H1 (cell line): Measurements from ENCODE around the gene BBC3. TPM values are rescaled to one million over a fixed set of nuclear protein-coding genes. Genes with fewer than 3 reads are reported as not detected.

Experiments used
- ATF2 ChIP-seq: IDR thresholded peaks from 2 replicates; pipeline ENCODE4 v1.6.1; 2012; ENCODE audit warnings: low read length, inconsistent platforms
- BACH1 ChIP-seq: IDR thresholded peaks from 2 replicates; pipeline ENCODE4 v1.6.1; 2012; ENCODE audit warnings: low read length, improper control_type of control experiment
- BCL11A ChIP-seq, 2 experiments: IDR thresholded peaks; one replicate each; pipeline ENCODE4 v1.6.1; 2011; ENCODE audit warnings: low read depth in 2 of 2, low read length in 2 of 2, mild to moderate bottlenecking in 2 of 2
- CBX8 ChIP-seq: fragments of 300-800, 300-1000 bp; sonication (generic); IDR thresholded peaks from 2 replicates; pipeline ENCODE4 v1.7.1; 2016; ENCODE audit warnings: low read depth, low read length, borderline replicate concordance
- CTCF ChIP-seq, 3 experiments: IDR thresholded peaks; 1 replicate in 2 of 3; 2 replicates in 1 of 3; pipeline versions ENCODE4 v1.5.1 to v1.6.1; 2011; ENCODE audit warnings: low read length in 3 of 3, mild to moderate bottlenecking in 3 of 3, inconsistent platforms in 2 of 3, low read depth in 1 of 3, moderate library complexity in 1 of 3; ENCODE audit not compliant: insufficient read depth in 1 of 3; ENCODE audit errors: control extremely low read depth in 1 of 3
- GABPA ChIP-seq: IDR thresholded peaks from 2 replicates; pipeline ENCODE4 v1.6.1; 2011; ENCODE audit warnings: mild to moderate bottlenecking, low read length, moderate library complexity, borderline replicate concordance; ENCODE audit not compliant: insufficient read depth
- GTF2F1 ChIP-seq: IDR thresholded peaks from 2 replicates; pipeline ENCODE4 v1.6.1; 2012; ENCODE audit warnings: low read depth, low read length, improper control_type of control experiment, borderline replicate concordance
- KDM1A ChIP-seq: fragments of 200-600, 300-600 bp; sonication (generic); IDR thresholded peaks from 2 replicates; pipeline ENCODE4 v1.7.1; 2016; ENCODE audit warnings: mild to moderate bottlenecking, low read length, borderline replicate concordance
- KDM4A ChIP-seq: IDR thresholded peaks from one replicate; pipeline ENCODE4 v1.7.1; 2012; ENCODE audit warnings: low read depth, mild to moderate bottlenecking, moderate library complexity, low read length, inconsistent platforms; ENCODE audit not compliant: severe bottlenecking
- NANOG ChIP-seq: IDR thresholded peaks from 2 replicates; pipeline ENCODE4 v1.6.1; 2011; ENCODE audit warnings: low read length, low read depth, mild to moderate bottlenecking, inconsistent platforms; ENCODE audit not compliant: insufficient read depth, poor library complexity, severe bottlenecking
- POLR2A ChIP-seq, 2 experiments: IDR thresholded peaks; 1 replicate in 1 of 2; 2 replicates in 1 of 2; pipeline ENCODE4 v1.6.1; 2011; ENCODE audit warnings: low read depth in 2 of 2, low read length in 2 of 2, mild to moderate bottlenecking in 2 of 2; ENCODE audit errors: control extremely low read depth in 1 of 2
- POLR2AphosphoS5 ChIP-seq: IDR thresholded peaks from 2 replicates; pipeline ENCODE4 v1.6.1; 2011; ENCODE audit warnings: low read depth, low read length
- RAD21 ChIP-seq, 2 experiments: IDR thresholded peaks in 1 of 2; conservative IDR thresholded peaks in 1 of 2; 2 replicates each; pipeline ENCODE4 v1.6.1; 2011; ENCODE audit warnings: low read depth in 2 of 2, low read length in 2 of 2, improper control_type of control experiment in 1 of 2, inconsistent platforms in 1 of 2, mild to moderate bottlenecking in 1 of 2, moderate library complexity in 1 of 2
- RFX5 ChIP-seq: IDR thresholded peaks from 2 replicates; pipeline ENCODE4 v1.6.1; 2011; ENCODE audit warnings: low read depth, low read length, improper control_type of control experiment, borderline replicate concordance
- TAF7 ChIP-seq: optimal IDR thresholded peaks from 2 replicates; pipeline ENCODE3; 2011; ENCODE audit warnings: low read depth, mild to moderate bottlenecking, inconsistent platforms, low read length, moderate library complexity, borderline replicate concordance
- TBP ChIP-seq: IDR thresholded peaks from 2 replicates; pipeline ENCODE4 v1.6.1; 2011; ENCODE audit warnings: low read depth, low read length, improper control_type of control experiment
- TCF12 ChIP-seq: IDR thresholded peaks from 2 replicates; pipeline ENCODE4 v1.6.1; 2011; ENCODE audit warnings: low read depth, mild to moderate bottlenecking, low read length
- polyA plus RNA-seq, 7 experiments: library from polyadenylated mRNA; depleted of rRNA in 3 of 7; stranded (reverse) in 5 of 7; unstranded in 2 of 7; fragments of >200 nt in 5 of 7; fragments of 200-250 nt in 2 of 7; gene quantifications; 1 replicate in 5 of 7; 2 replicates in 1 of 7; 4 replicates in 1 of 7; pipeline versions ENCODE4 v1.2.1 to v1.2.3, GENCODE V29; 2011 to 2013; ENCODE audit warnings: missing spikeins in 2 of 7, mixed read lengths in 2 of 7
- total RNA-seq: library from RNA; stranded (reverse); fragmentation: NEBNext Ultra II Directional; extraction: Animal tissue kit (Norgen Biotek cat#: 25700); gene quantifications from 2 replicates; pipeline ENCODE4 v1.2.1, GENCODE V29; 2021
- TF ChIP-seq, protein P1 (sequence below): IDR thresholded peaks from 2 replicates; pipeline ENCODE4 v1.6.1; 2012; ENCODE audit warnings: inconsistent platforms

BBC3 gene
- total and polyA plus RNA-seq, 2 of the 8 experiments (the other 6 are each of a cell fraction or from before 2014, with no cell fraction given), result 13.2 to 21.6 TPM

DNA sequence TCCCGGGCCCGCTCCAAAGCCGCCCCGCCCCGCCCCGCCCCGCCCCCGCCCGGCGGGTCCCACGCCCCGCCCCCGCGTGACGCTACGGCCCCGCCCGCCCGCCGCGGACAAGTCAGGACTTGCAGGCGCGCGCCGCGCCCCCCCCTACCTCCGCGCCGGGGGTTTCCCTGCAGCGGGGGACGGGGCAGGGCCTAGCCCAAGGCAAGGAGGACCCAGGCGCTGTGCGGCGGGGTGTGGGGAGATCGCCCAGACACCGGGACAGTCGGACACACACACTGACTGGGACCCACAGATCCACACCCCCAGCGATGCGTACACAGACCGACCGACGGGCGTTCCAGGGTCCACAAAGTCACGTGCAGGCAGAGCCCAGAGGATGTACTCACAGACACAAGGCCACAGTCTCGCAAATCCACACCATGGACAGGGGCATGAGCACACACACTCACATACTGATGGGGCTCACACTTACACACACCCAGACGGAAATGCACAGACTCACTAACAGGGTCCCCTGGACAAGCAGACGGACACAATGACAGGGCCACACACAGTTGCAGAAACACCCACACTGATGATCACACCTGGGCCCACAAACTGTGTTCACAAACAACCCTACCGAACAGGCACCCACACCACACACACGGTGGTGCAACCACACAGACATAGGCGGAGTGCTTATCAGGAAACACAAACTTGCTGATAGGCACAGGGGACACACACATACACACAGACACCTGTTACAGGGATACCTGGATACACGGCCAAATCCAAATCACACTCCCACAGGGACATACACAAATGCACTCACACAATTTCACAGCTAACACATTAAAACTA is 436 bp upstream of the BBC3 start (continued):
- TF ChIP-seq RAD21 (IDR thresholded peaks at IDR 0.05 in 1 of 2, conservative IDR thresholded peaks at IDR 0.05 in 1 of 2; ENCODE audit: low read depth in 2 of 2, low read length in 2 of 2) (no peak), POLR2AphosphoS5 (no peak; the same call in 1 of the 2 replicates), GTF2F1 (no peak), CBX8 (no peak), ATF2 (no peak), KDM1A (no peak), CTCF (IDR thresholded peaks at IDR 0.05; ENCODE audit: control extremely low read depth in 1 of 3, insufficient read depth in 1 of 3, low read depth in 1 of 3, low read length in 3 of 3) (no peak), TBP (0 out of 2 replicates have a peak, but pooled peaks have one; percentile 44), KDM4A (peak; percentile 4), BACH1 (no peak; the same call in 1 of the 2 replicates), RFX5 (no peak), GABPA (no peak), BCL11A (IDR thresholded peaks at IDR 0.05; ENCODE audit: low read depth in 2 of 2, low read length in 2 of 2) (no peak), NANOG (no peak), TAF7 (no peak), POLR2A (IDR thresholded peaks at IDR 0.05; ENCODE audit: control extremely low read depth in 1 of 2, low read depth in 2 of 2, low read length in 2 of 2) (peak in 1 of 2 experiments; percentile 71; a peak in 2 of 3 replicates), TCF12 (no peak)
- TF ChIP-seq, protein P1, sequence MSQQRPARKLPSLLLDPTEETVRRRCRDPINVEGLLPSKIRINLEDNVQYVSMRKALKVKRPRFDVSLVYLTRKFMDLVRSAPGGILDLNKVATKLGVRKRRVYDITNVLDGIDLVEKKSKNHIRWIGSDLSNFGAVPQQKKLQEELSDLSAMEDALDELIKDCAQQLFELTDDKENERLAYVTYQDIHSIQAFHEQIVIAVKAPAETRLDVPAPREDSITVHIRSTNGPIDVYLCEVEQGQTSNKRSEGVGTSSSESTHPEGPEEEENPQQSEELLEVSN, result no peak
